ENCODE results near the gene SELENON.

SELENON gene

GRCh38 chr1:25807480-25808390 lies 7.7 kb downstream of the SELENON start:
- H3K27ac ChIP-seq = peak overlapping the region; percentile 93

DNA sequence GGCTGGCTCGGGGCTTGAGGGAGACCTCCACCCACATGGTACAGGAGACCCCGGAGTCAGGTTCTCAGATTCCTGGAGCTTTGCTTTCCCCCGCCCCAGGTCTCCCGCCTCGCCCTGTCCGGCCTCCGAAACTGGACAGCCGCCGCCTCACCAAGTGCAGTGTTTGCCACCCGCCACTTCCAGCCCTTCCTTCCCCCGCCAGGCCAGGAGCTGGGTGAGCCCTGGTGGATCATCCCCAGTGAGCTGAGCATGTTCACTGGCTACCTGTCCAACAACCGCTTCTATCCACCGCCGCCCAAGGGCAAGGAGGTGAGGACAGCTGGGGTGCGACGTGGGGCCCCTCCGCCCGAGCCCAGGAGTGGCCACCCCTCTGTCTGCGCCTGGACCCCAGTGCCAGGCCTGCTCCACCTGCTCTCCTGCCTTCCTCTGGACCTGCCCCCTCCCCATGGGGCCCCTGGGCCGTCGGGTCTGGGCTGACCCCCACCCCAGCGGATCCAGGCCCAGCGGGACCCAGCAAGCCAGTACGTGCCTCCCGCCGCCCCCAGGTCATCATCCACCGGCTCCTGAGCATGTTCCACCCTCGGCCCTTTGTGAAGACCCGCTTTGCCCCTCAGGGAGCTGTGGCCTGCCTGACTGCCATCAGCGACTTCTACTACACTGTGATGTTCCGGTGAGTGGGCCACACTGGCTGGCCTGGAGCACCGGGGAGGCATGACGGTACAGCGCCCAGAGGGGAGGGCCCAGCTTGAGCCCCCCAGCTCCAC lies 8.7 kb downstream of the SELENON start:
- H3K27ac ChIP-seq = peak overlapping the region; percentile 93

More at GRCh38 chr1:25807480-25808390, 7.7 kb downstream of the SELENON start:
- TF ChIP-seq CTCF (conservative IDR thresholded peaks at IDR 0.05) (no peak), ZFX (IDR thresholded peaks at IDR 0.05) (no peak)

DNA sequence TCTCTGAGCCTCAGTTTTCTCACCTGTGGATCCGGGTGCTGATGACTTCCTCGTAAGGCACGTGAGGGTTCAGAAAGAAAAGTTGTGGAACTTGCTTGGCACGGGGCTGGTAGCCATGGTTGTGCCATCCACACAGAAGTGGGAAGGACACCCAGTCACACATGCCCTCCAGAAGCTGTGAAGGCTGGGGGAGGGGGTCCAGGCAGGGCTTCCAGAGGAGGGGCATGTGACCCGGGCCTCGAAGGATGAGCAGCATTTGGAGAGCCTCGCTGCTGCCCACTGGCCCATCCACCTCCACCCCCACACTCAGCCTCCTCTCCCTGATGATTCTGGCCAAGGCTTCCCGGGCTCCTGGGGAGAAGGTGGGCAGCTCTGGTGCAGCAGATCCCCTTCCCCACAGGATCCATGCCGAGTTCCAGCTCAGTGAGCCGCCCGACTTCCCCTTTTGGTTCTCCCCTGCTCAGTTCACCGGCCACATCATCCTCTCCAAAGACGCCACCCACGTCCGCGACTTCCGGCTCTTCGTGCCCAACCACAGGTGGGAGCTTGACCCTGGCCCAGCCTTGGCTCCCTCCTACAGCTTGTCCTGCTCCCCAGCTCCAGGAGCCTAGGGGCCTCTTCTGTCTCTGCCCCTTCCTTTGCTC lies 9.4 kb downstream of the SELENON start:
- H3K27ac ChIP-seq = peak overlapping the region; percentile 93
- TF ChIP-seq CTCF (conservative IDR thresholded peaks at IDR 0.05) = no peak
- TF ChIP-seq ZFX (IDR thresholded peaks at IDR 0.05) = no peak

More for the DNA sequence above, 8.7 kb downstream of the SELENON start:
- no peak for TF ChIP-seq ZFX (IDR thresholded peaks at IDR 0.05)
- TF ChIP-seq CTCF (conservative IDR thresholded peaks at IDR 0.05) = no peak

- TF ChIP-seq ZFX (IDR thresholded peaks at IDR 0.05) (no peak), CTCF (conservative IDR thresholded peaks at IDR 0.05) (no peak)
- peak overlapping the region; percentile 93 for H3K27ac ChIP-seq
Observed at GRCh38 chr1:25809929-25810328, 9.9 kb downstream of the SELENON start.

GRCh38 chr1:25810341-25811299 lies 10.6 kb downstream of the SELENON start:
- TF ChIP-seq CTCF (conservative IDR thresholded peaks at IDR 0.05) = peak; percentile 83
- TF ChIP-seq ZFX (IDR thresholded peaks at IDR 0.05) = 0 out of 2 replicates have a peak, but pooled peaks have one; percentile 21
- H3K27ac ChIP-seq = peak overlapping the region; percentile 93

DNA sequence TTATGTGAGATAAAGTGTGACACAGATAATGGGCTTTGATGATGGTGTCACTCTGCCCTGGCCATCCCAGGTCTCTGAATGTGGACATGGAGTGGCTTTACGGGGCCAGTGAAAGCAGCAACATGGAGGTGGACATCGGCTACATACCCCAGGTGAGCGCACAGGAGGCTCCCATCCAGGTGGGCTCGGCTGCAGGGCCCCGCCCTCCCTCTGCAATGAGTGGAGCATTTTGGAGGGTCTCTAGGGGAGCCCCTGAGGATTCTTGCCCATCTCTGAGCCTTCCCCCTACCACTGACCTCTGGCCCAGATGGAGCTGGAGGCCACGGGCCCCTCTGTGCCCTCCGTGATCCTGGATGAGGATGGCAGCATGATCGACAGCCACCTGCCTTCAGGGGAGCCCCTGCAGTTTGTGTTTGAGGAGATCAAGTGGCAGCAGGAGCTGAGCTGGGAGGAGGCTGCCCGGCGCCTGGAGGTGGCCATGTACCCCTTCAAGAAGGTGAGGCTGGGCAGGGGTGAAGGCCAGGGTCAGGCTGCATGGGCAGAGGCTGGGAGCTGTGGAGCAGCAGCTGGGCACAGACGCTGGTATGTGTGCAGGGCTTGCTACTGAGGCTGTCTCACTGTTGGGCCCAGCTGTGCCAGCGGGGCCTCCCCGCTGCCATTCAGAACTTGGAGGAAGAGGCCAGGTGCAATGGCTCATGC lies 11.5 kb downstream of the SELENON start:
- no peak overlapping the region; the same call in 1 of the 2 replicates for H3K27ac ChIP-seq
- no peak for TF ChIP-seq CTCF (conservative IDR thresholded peaks at IDR 0.05)
- no peak for TF ChIP-seq ZFX (IDR thresholded peaks at IDR 0.05)
